Activated T-helper 17 cell treated with anti-CD3 and anti-CD28 coated beads, Interleukin-2, amount 50 U/mL, for 72 hours (primary cell): ENCODE measurements around the gene WIPF3. TPM values are rescaled to one million over a fixed set of nuclear protein-coding genes. Genes with fewer than 3 reads are reported as not detected.
"Not testable (repeated sequence)": the region's sequence is repeated elsewhere in the genome, so short reads cannot be mapped to it uniquely, and the experiment has no call there.

ENCODE experiments used
- ATAC-seq: fragments of 150-1000 bp; cut with Tn5 transposase; replicated peaks from 2 replicates; pipeline ENCODE4 v1.10.0; 2021; ENCODE audit warnings: mild to moderate bottlenecking, moderate library complexity
- H3K27ac Mint-ChIP-seq: one replicate; pipeline ENCODE4 v1.8.0; 2022; ENCODE audit warnings: mixed read lengths
- H3K27me3 Mint-ChIP-seq: one replicate; pipeline ENCODE4 v1.8.0; 2022; ENCODE audit warnings: mixed read lengths
- H3K36me3 Mint-ChIP-seq: one replicate; pipeline ENCODE4 v1.8.0; 2022; ENCODE audit warnings: low read depth, mild to moderate bottlenecking, mixed read lengths
- H3K4me1 Mint-ChIP-seq: one replicate; pipeline ENCODE4 v1.8.0; 2022; ENCODE audit warnings: mixed read lengths
- H3K4me3 Mint-ChIP-seq: one replicate; pipeline ENCODE4 v1.8.0; 2022; ENCODE audit warnings: mild to moderate bottlenecking, mixed read lengths
- H3K9me3 Mint-ChIP-seq: one replicate; pipeline ENCODE4 v1.8.0; 2022; ENCODE audit warnings: mixed read lengths
- total RNA-seq, 2 donors: library from RNA; stranded (reverse); gene quantifications; one replicate each; pipeline ENCODE4 v1.2.3, GENCODE V29; 2022

WIPF3 gene
- total RNA-seq, 2 donors from 2014 or later: not detected

DNA sequence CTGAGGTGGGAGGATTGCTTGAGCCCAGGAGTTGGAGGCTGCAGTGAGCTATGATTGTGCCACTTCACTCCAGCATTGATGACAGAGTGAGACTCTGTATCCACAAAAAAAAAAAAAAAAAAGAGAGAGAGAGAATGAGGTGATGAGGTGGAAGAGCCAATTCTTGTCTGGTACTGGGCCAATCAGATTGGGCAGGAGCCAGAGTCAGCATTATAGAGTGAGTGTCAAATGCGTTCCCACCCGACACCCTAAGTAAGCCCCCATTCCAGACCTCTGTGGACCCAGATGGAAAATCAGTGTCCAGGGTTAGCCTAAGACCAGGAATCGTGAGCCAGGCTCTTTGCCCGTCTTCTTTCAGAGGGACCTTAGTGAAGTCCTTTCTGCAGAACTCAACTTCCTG lies 83.9 kb downstream of the WIPF3 start:
- H3K4me3 Mint-ChIP-seq: no peak overlapping the region
- H3K27ac Mint-ChIP-seq: no peak overlapping the region
- H3K4me1 Mint-ChIP-seq: no peaks in the 10 kb centered on the region
- H3K36me3 Mint-ChIP-seq: no peaks in the 10 kb centered on the region
- H3K9me3 Mint-ChIP-seq: no peaks in the 10 kb centered on the region
- H3K27me3 Mint-ChIP-seq: peaks cover 1% of the 10 kb centered on the region
- ATAC-seq: no peak

- not testable (repeated sequence) for H3K27ac Mint-ChIP-seq, ATAC-seq, H3K4me1 Mint-ChIP-seq, H3K36me3 Mint-ChIP-seq, H3K9me3 Mint-ChIP-seq, H3K27me3 Mint-ChIP-seq, H3K4me3 Mint-ChIP-seq
Observed at GRCh38 chr7:29890786-29891185, 84.5 kb downstream of the WIPF3 start.

DNA sequence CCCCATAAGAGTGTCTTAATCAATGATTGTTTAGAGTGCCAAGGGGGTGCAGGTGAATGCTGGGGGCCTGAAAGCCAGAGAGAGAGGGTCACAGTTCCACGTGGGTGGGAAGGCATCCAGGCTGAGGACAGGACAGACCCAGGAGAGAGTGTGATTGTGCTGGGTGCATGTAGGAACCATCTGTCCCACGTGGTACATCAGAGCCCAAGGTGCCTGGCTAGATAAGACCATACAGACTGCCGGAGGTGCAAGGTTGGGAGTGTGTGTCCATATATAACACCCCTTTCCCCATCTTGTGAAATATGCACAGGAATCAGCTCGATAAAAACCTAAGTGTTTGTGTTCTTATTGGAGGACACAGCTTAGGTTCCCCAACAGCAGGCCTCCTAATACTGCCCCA lies 85.5 kb downstream of the WIPF3 start:
- H3K27me3 Mint-ChIP-seq: peaks cover 1% of the 10 kb centered on the region
- no peak overlapping the region for H3K4me3 Mint-ChIP-seq
- H3K36me3 Mint-ChIP-seq: no peaks in the 10 kb centered on the region
- peaks cover under 1% of the 10 kb centered on the region for H3K9me3 Mint-ChIP-seq
- ATAC-seq: no peak
- no peaks in the 10 kb centered on the region for H3K4me1 Mint-ChIP-seq
- H3K27ac Mint-ChIP-seq: no peak overlapping the region

GRCh38 chr7:29892231-29892630 lies 85.9 kb downstream of the WIPF3 start:
- H3K27ac Mint-ChIP-seq: no peak overlapping the region
- H3K4me3 Mint-ChIP-seq: no peak overlapping the region
- ATAC-seq: no peak
- H3K9me3 Mint-ChIP-seq: peaks cover 4% of the 10 kb centered on the region
- H3K4me1 Mint-ChIP-seq: no peaks in the 10 kb centered on the region
- peaks cover 4% of the 10 kb centered on the region for H3K27me3 Mint-ChIP-seq
- no peaks in the 10 kb centered on the region for H3K36me3 Mint-ChIP-seq

GRCh38 chr7:29893351-29893965 lies 87.2 kb downstream of the WIPF3 start:
- Mint-ChIP-seq H3K36me3 (no peaks in the 10 kb centered on the region), H3K9me3 (peaks cover 4% of the 10 kb centered on the region), H3K4me3 (no peak overlapping the region), H3K27ac (no peak overlapping the region), H3K4me1 (no peaks in the 10 kb centered on the region), H3K27me3 (peaks cover 14% of the 10 kb centered on the region)
- no peak for ATAC-seq

- H3K4me1 Mint-ChIP-seq: no peaks in the 10 kb centered on the region
- H3K27me3 Mint-ChIP-seq: peaks cover 21% of the 10 kb centered on the region
- no peak overlapping the region for H3K4me3 Mint-ChIP-seq
- no peaks in the 10 kb centered on the region for H3K36me3 Mint-ChIP-seq
- ATAC-seq: no peak
- peaks cover 4% of the 10 kb centered on the region for H3K9me3 Mint-ChIP-seq
- no peak overlapping the region for H3K27ac Mint-ChIP-seq
Observed at GRCh38 chr7:29894256-29894655, 87.9 kb downstream of the WIPF3 start.

GRCh38 chr7:29895559-29895958 lies 89.3 kb downstream of the WIPF3 start:
- no peaks in the 10 kb centered on the region for H3K36me3 Mint-ChIP-seq
- peaks cover 4% of the 10 kb centered on the region for H3K9me3 Mint-ChIP-seq
- H3K4me3 Mint-ChIP-seq: no peak overlapping the region
- H3K27me3 Mint-ChIP-seq: peaks cover 22% of the 10 kb centered on the region
- no peaks in the 10 kb centered on the region for H3K4me1 Mint-ChIP-seq
- ATAC-seq: no peak
- H3K27ac Mint-ChIP-seq: no peak overlapping the region

- peaks cover 27% of the 10 kb centered on the region for H3K27me3 Mint-ChIP-seq
- no peak overlapping the region for H3K27ac Mint-ChIP-seq
- no peaks in the 10 kb centered on the region for H3K36me3 Mint-ChIP-seq
- H3K9me3 Mint-ChIP-seq: peaks cover 4% of the 10 kb centered on the region
- no peaks in the 10 kb centered on the region for H3K4me1 Mint-ChIP-seq
- no peak for ATAC-seq
- no peak overlapping the region for H3K4me3 Mint-ChIP-seq
Observed at GRCh38 chr7:29896685-29897411, 90.5 kb downstream of the WIPF3 start.

- Mint-ChIP-seq H3K9me3 (peaks cover 4% of the 10 kb centered on the region), H3K27me3 (peaks cover 28% of the 10 kb centered on the region), H3K4me3 (no peak overlapping the region), H3K36me3 (no peaks in the 10 kb centered on the region), H3K4me1 (no peaks in the 10 kb centered on the region), H3K27ac (no peak overlapping the region)
- no peak for ATAC-seq
Observed at GRCh38 chr7:29898301-29898700, 92.0 kb downstream of the WIPF3 start.

- ATAC-seq: no peak
- Mint-ChIP-seq H3K27me3 (peaks cover 36% of the 10 kb centered on the region), H3K9me3 (peaks cover 4% of the 10 kb centered on the region), H3K4me3 (no peak overlapping the region), H3K4me1 (no peaks in the 10 kb centered on the region), H3K27ac (no peak overlapping the region), H3K36me3 (no peaks in the 10 kb centered on the region)
Observed at GRCh38 chr7:29900745-29901144, 94.4 kb downstream of the WIPF3 start.

GRCh38 chr7:29906200-29907022 lies 100.1 kb downstream of the WIPF3 start:
- H3K27ac Mint-ChIP-seq: no peak overlapping the region
- no peak overlapping the region for H3K4me3 Mint-ChIP-seq
- no peaks in the 10 kb centered on the region for H3K36me3 Mint-ChIP-seq
- peaks cover 22% of the 10 kb centered on the region for H3K27me3 Mint-ChIP-seq
- no peaks in the 10 kb centered on the region for H3K4me1 Mint-ChIP-seq
- ATAC-seq: no peak
- peaks cover 11% of the 10 kb centered on the region for H3K9me3 Mint-ChIP-seq

- Mint-ChIP-seq H3K4me3 (no peak overlapping the region), H3K36me3 (no peaks in the 10 kb centered on the region), H3K27me3 (peaks cover 8% of the 10 kb centered on the region), H3K4me1 (no peaks in the 10 kb centered on the region), H3K9me3 (no peaks in the 10 kb centered on the region), H3K27ac (no peak overlapping the region)
- ATAC-seq: no peak
Observed at GRCh38 chr7:29914180-29914579, 107.9 kb downstream of the WIPF3 start.

- Mint-ChIP-seq H3K4me3 (no peak overlapping the region), H3K27ac (no peak overlapping the region), H3K27me3 (peaks cover 8% of the 10 kb centered on the region), H3K9me3 (no peaks in the 10 kb centered on the region), H3K4me1 (no peaks in the 10 kb centered on the region), H3K36me3 (no peaks in the 10 kb centered on the region)
- ATAC-seq: no peak
Observed at GRCh38 chr7:29915481-29916215, 109.3 kb downstream of the WIPF3 start.

- H3K36me3 Mint-ChIP-seq: no peaks in the 10 kb centered on the region
- H3K4me1 Mint-ChIP-seq: no peaks in the 10 kb centered on the region
- H3K4me3 Mint-ChIP-seq: no peak overlapping the region
- no peak overlapping the region for H3K27ac Mint-ChIP-seq
- H3K9me3 Mint-ChIP-seq: no peaks in the 10 kb centered on the region
- peaks cover 8% of the 10 kb centered on the region for H3K27me3 Mint-ChIP-seq
- no peak for ATAC-seq
Observed at GRCh38 chr7:29917641-29918040, 111.3 kb downstream of the WIPF3 start.
